Fibroblast of lung (primary cell): Measurements from ENCODE around the gene RTKN2. TPM values are rescaled to one million over a fixed set of nuclear protein-coding genes. Genes with fewer than 3 reads are reported as not detected.

Experiments
- DNase-seq, 2 donors: peaks; one replicate each; pipeline versions ENCODE4 v3.0.0 to v3.0.0-alpha.2; 2010; ENCODE audit warnings: low read depth in 2 of 2
- H2AFZ ChIP-seq: 2 replicates; pipeline ENCODE4 v1.5.1; 2012; ENCODE audit warnings: low read length, control low read depth, inconsistent platforms
- H3K27ac ChIP-seq: 2 replicates; pipeline ENCODE4 v1.5.1; 2011; ENCODE audit warnings: low read length, control low read depth; ENCODE audit not compliant: insufficient read depth
- H3K27me3 ChIP-seq: 2 replicates; pipeline ENCODE4 v1.5.1; 2011; ENCODE audit warnings: mild to moderate bottlenecking, low read length; ENCODE audit not compliant: control insufficient read depth, insufficient read depth
- H3K36me3 ChIP-seq: 2 replicates; pipeline ENCODE4 v1.5.1; 2011; ENCODE audit warnings: low read length; ENCODE audit not compliant: control insufficient read depth, insufficient read depth
- H3K4me1 ChIP-seq: 2 replicates; pipeline ENCODE4 v1.5.1; 2011; ENCODE audit warnings: low read length; ENCODE audit not compliant: control insufficient read depth, insufficient read depth; ENCODE audit errors: extremely low read depth
- H3K4me2 ChIP-seq: 2 replicates; pipeline ENCODE4 v1.5.1; 2011; ENCODE audit warnings: low read length, control low read depth; ENCODE audit not compliant: insufficient read depth; ENCODE audit errors: extremely low read depth
- H3K4me3 ChIP-seq, 4 experiments: fragments of 200-600 bp in 1 of 4; sonication (generic) in 1 of 4; replicated peaks in 1 of 4; 2 replicates each; pipeline ENCODE4 v1.5.1; 2011 to 2016; ENCODE audit warnings: low read length in 4 of 4, low read depth in 3 of 4, mild to moderate bottlenecking in 3 of 4, control low read depth in 2 of 4, inconsistent platforms in 1 of 4, mixed read lengths in 1 of 4; ENCODE audit not compliant: insufficient read depth in 1 of 4; ENCODE audit errors: control extremely low read depth in 1 of 4
- H3K79me2 ChIP-seq: 2 replicates; pipeline ENCODE4 v1.5.1; 2012; ENCODE audit warnings: mild to moderate bottlenecking, low read length, inconsistent platforms; ENCODE audit not compliant: control insufficient read depth, insufficient read depth
- H3K9ac ChIP-seq: 2 replicates; pipeline ENCODE4 v1.5.1; 2011; ENCODE audit warnings: mild to moderate bottlenecking, low read length, control low read depth; ENCODE audit not compliant: insufficient read depth
- H3K9me3 ChIP-seq: 2 replicates; pipeline ENCODE4 v1.5.1; 2012; ENCODE audit warnings: low read depth, low read length; ENCODE audit not compliant: control insufficient read depth, insufficient read depth
- H4K20me1 ChIP-seq: 2 replicates; pipeline ENCODE4 v1.5.1; 2011; ENCODE audit warnings: low read length; ENCODE audit not compliant: control insufficient read depth, insufficient read depth; ENCODE audit errors: extremely low read depth
- CTCF ChIP-seq, 2 donors: IDR thresholded peaks in 1 of 2; conservative IDR thresholded peaks in 1 of 2; 1 replicate in 1 of 2; 2 replicates in 1 of 2; pipeline ENCODE4 v1.5.1; 2011 to 2012; ENCODE audit warnings: low read length in 2 of 2, control low read depth in 1 of 2, inconsistent platforms in 1 of 2, low read depth in 1 of 2, mild to moderate bottlenecking in 1 of 2
- EZH2 ChIP-seq: IDR thresholded peaks from 2 replicates; pipeline ENCODE4 v1.5.1; 2012; ENCODE audit warnings: low read length, control low read depth, mild to moderate bottlenecking; ENCODE audit errors: missing control alignments
- polyA plus RNA-seq, 2 donors: library from polyadenylated mRNA; depleted of rRNA in 1 of 2; stranded (reverse) in 1 of 2; unstranded in 1 of 2; fragments of >200 nt; gene quantifications; 2 replicates each; pipeline ENCODE4 v1.2.1, GENCODE V29; 2011 to 2012; ENCODE audit warnings: missing spikeins in 1 of 2
- total RNA-seq: library from RNA; depleted of rRNA; stranded (reverse); fragments of >200 nt; gene quantifications from 2 replicates; pipeline ENCODE4 v1.2.1, GENCODE V29; 2014

The RTKN2 gene
- total and polyA plus RNA-seq, 2 donors (not counting 1 experiment from before 2014, with no cell fraction given) = 1.1 to 1.2 TPM

- Histone ChIP-seq H3K4me1 (peaks cover 2% of the 10 kb centered on the region), H3K27ac (no peak overlapping the region), H3K79me2 (no peaks in the 10 kb centered on the region), H2AFZ (no peak overlapping the region), H4K20me1 (no peaks in the 10 kb centered on the region), H3K4me2 (no peak overlapping the region), H3K9me3 (no peaks in the 10 kb centered on the region), H3K4me3 (no peak overlapping the region), H3K9ac (no peak overlapping the region), H3K36me3 (no peaks in the 10 kb centered on the region), H3K27me3 (no peaks in the 10 kb centered on the region)
- TF ChIP-seq EZH2 (no peak), CTCF (conservative IDR thresholded peaks at IDR 0.05 in 1 of 2, IDR thresholded peaks at IDR 0.05 in 1 of 2; ENCODE audit: low read depth in 1 of 2, low read length in 2 of 2) (no peak)
- no peak for DNase-seq
These were observed 105.6 kb downstream of the RTKN2 start for GRCh38 chr10:62163024-62163423.

- Histone ChIP-seq H3K4me2 (no peak overlapping the region), H3K27ac (no peak overlapping the region), H3K9me3 (no peaks in the 10 kb centered on the region), H3K4me1 (peaks cover 2% of the 10 kb centered on the region), H2AFZ (no peak overlapping the region), H4K20me1 (no peaks in the 10 kb centered on the region), H3K79me2 (no peaks in the 10 kb centered on the region), H3K36me3 (no peaks in the 10 kb centered on the region), H3K4me3 (no peak overlapping the region), H3K9ac (no peak overlapping the region), H3K27me3 (no peaks in the 10 kb centered on the region)
- DNase-seq = no peak
- TF ChIP-seq CTCF (conservative IDR thresholded peaks at IDR 0.05 in 1 of 2, IDR thresholded peaks at IDR 0.05 in 1 of 2; ENCODE audit: low read depth in 1 of 2, low read length in 2 of 2) (no peak), EZH2 (no peak)
These were observed 106.2 kb downstream of the RTKN2 start for GRCh38 chr10:62162261-62162981.

GRCh38 chr10:62159351-62159750, 109.3 kb downstream of the RTKN2 start:
- Histone ChIP-seq H4K20me1 (no peaks in the 10 kb centered on the region), H3K79me2 (no peaks in the 10 kb centered on the region), H3K4me3 (no peak overlapping the region), H3K9me3 (no peaks in the 10 kb centered on the region), H3K4me2 (no peak overlapping the region), H3K36me3 (no peaks in the 10 kb centered on the region), H3K9ac (no peak overlapping the region), H2AFZ (no peak overlapping the region), H3K27me3 (no peaks in the 10 kb centered on the region), H3K27ac (no peak overlapping the region), H3K4me1 (no peaks in the 10 kb centered on the region)
- no peak for TF ChIP-seq CTCF (conservative IDR thresholded peaks at IDR 0.05 in 1 of 2, IDR thresholded peaks at IDR 0.05 in 1 of 2; ENCODE audit: low read depth in 1 of 2, low read length in 2 of 2)
- TF ChIP-seq EZH2 = no peak
- no peak for DNase-seq
